Measurements from ENCODE around the gene MAGEF1.

MAGEF1 gene

GRCh38 chr3:184757022-184757651 is 45.3 kb upstream of the MAGEF1 start:
- no peak for TF ChIP-seq CTCF (IDR thresholded peaks at IDR 0.05; ENCODE audit: control insufficient read depth, extremely low read depth, insufficient read depth)
- H3K4me3 ChIP-seq (ENCODE audit: low read depth, low read length): no peak overlapping the region
- no peak for DNase-seq (ENCODE audit: low read depth)

GRCh38 chr3:184756151-184757021 is 44.5 kb upstream of the MAGEF1 start:
- DNase-seq (ENCODE audit: low read depth): no peak
- no peak overlapping the region for H3K4me3 ChIP-seq (ENCODE audit: low read depth, low read length)
- no peak for TF ChIP-seq CTCF (IDR thresholded peaks at IDR 0.05; ENCODE audit: control insufficient read depth, extremely low read depth, insufficient read depth)

GRCh38 chr3:184755315-184755731 is 43.5 kb upstream of the MAGEF1 start:
- H3K4me3 ChIP-seq (ENCODE audit: low read depth, low read length): no peak overlapping the region
- no peak for DNase-seq (ENCODE audit: low read depth)
- no peak for TF ChIP-seq CTCF (IDR thresholded peaks at IDR 0.05; ENCODE audit: control insufficient read depth, extremely low read depth, insufficient read depth)

- DNase-seq (ENCODE audit: low read depth): no peak
- H3K4me3 ChIP-seq (ENCODE audit: low read depth, low read length): no peak overlapping the region
- no peak for TF ChIP-seq CTCF (IDR thresholded peaks at IDR 0.05; ENCODE audit: control insufficient read depth, extremely low read depth, insufficient read depth)
Measured at GRCh38 chr3:184752361-184752760, 40.5 kb upstream of the MAGEF1 start.

- TF ChIP-seq CTCF (IDR thresholded peaks at IDR 0.05; ENCODE audit: control insufficient read depth, extremely low read depth, insufficient read depth): no peak
- DNase-seq (ENCODE audit: low read depth): no peak
- no peak overlapping the region for H3K4me3 ChIP-seq (ENCODE audit: low read depth, low read length)
Measured at GRCh38 chr3:184751204-184752040, 39.6 kb upstream of the MAGEF1 start.

- no peak for DNase-seq (ENCODE audit: low read depth)
- no peak for TF ChIP-seq CTCF (IDR thresholded peaks at IDR 0.05; ENCODE audit: control insufficient read depth, extremely low read depth, insufficient read depth)
- H3K4me3 ChIP-seq (ENCODE audit: low read depth, low read length): no peak overlapping the region
Measured at GRCh38 chr3:184750349-184751083, 38.7 kb upstream of the MAGEF1 start.
